ENCODE data around the gene GRSF1. TPM values are rescaled to one million over a fixed set of nuclear protein-coding genes. Genes with fewer than 3 reads are reported as not detected.

GRSF1 gene
- total RNA-seq, 1 experiment from 2014 or later, result 63.2 TPM

GRCh38 chr4:70868778-70869177 is 29.1 kb upstream of the GRSF1 start:
- CTCF ChIA-PET, result no interaction called here
- Histone ChIP-seq H3K9me3 (ENCODE audit: low read depth, low read length, poor library complexity, severe bottlenecking) (no peaks in the 10 kb centered on the region), H3K4me3 (ENCODE audit: low read depth, low read length, poor library complexity, severe bottlenecking) (no peak overlapping the region), H3K27me3 (replicated peaks; ENCODE audit: insufficient read depth, low read depth, low read length, poor library complexity) (no peaks in the 10 kb centered on the region), H3K27ac (ENCODE audit: low read depth, low read length, poor library complexity, severe bottlenecking) (no peak overlapping the region), H3K36me3 (ENCODE audit: insufficient read depth, low read length, poor library complexity, severe bottlenecking) (no peaks in the 10 kb centered on the region), H3K4me1 (ENCODE audit: insufficient read depth, low read length, poor library complexity, severe bottlenecking) (no peaks in the 10 kb centered on the region)
- DNase-seq (ENCODE audit: low spot score), result no peak
- POLR2A ChIA-PET (ENCODE audit: low non-redundant PET), result no interaction called here
- TF ChIP-seq EZH2 (IDR thresholded peaks at IDR 0.05; ENCODE audit: borderline replicate concordance, low read depth, low read length, poor library complexity, severe bottlenecking), result no peak
- TF ChIP-seq, protein P1, sequence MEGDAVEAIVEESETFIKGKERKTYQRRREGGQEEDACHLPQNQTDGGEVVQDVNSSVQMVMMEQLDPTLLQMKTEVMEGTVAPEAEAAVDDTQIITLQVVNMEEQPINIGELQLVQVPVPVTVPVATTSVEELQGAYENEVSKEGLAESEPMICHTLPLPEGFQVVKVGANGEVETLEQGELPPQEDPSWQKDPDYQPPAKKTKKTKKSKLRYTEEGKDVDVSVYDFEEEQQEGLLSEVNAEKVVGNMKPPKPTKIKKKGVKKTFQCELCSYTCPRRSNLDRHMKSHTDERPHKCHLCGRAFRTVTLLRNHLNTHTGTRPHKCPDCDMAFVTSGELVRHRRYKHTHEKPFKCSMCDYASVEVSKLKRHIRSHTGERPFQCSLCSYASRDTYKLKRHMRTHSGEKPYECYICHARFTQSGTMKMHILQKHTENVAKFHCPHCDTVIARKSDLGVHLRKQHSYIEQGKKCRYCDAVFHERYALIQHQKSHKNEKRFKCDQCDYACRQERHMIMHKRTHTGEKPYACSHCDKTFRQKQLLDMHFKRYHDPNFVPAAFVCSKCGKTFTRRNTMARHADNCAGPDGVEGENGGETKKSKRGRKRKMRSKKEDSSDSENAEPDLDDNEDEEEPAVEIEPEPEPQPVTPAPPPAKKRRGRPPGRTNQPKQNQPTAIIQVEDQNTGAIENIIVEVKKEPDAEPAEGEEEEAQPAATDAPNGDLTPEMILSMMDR (conservative IDR thresholded peaks at IDR 0.05; ENCODE audit: low read depth, low read length), result no peak
- BruUV-seq (replicated peaks), result no TSS peak
- intact Hi-C loops (cut with micrococcal nuclease; ENCODE audit: unreplicated experiment), result no loop called here

- no peaks in the 10 kb centered on the region for H3K27me3 ChIP-seq (replicated peaks; ENCODE audit: insufficient read depth, low read depth, low read length, poor library complexity)
- H3K9me3 ChIP-seq (ENCODE audit: low read depth, low read length, poor library complexity, severe bottlenecking), result no peaks in the 10 kb centered on the region
- ChIA-PET POLR2A (ENCODE audit: low non-redundant PET) (no interaction called here), CTCF (no interaction called here)
- H3K4me3 ChIP-seq (ENCODE audit: low read depth, low read length, poor library complexity, severe bottlenecking), result no peak overlapping the region
- TF ChIP-seq EZH2 (IDR thresholded peaks at IDR 0.05; ENCODE audit: borderline replicate concordance, low read depth, low read length, poor library complexity, severe bottlenecking), result no peak
- TF ChIP-seq, protein P1 (conservative IDR thresholded peaks at IDR 0.05; ENCODE audit: low read depth, low read length), result no peak
- no peaks in the 10 kb centered on the region for H3K4me1 ChIP-seq (ENCODE audit: insufficient read depth, low read length, poor library complexity, severe bottlenecking)
- no peak for DNase-seq (ENCODE audit: low spot score)
- no peak overlapping the region for H3K27ac ChIP-seq (ENCODE audit: low read depth, low read length, poor library complexity, severe bottlenecking)
- intact Hi-C loops (cut with micrococcal nuclease; ENCODE audit: unreplicated experiment), result no loop called here
- BruUV-seq (replicated peaks), result no TSS peak
- H3K36me3 ChIP-seq (ENCODE audit: insufficient read depth, low read length, poor library complexity, severe bottlenecking), result no peaks in the 10 kb centered on the region
Observed at GRCh38 chr4:70863099-70863790, 23.6 kb upstream of the GRSF1 start.

GRCh38 chr4:70859066-70859465 is 19.4 kb upstream of the GRSF1 start:
- Histone ChIP-seq H3K9me3 (ENCODE audit: low read depth, low read length, poor library complexity, severe bottlenecking) (no peaks in the 10 kb centered on the region), H3K27me3 (replicated peaks; ENCODE audit: insufficient read depth, low read depth, low read length, poor library complexity) (no peaks in the 10 kb centered on the region), H3K4me3 (ENCODE audit: low read depth, low read length, poor library complexity, severe bottlenecking) (no peak overlapping the region), H3K36me3 (ENCODE audit: insufficient read depth, low read length, poor library complexity, severe bottlenecking) (no peaks in the 10 kb centered on the region), H3K4me1 (ENCODE audit: insufficient read depth, low read length, poor library complexity, severe bottlenecking) (no peaks in the 10 kb centered on the region), H3K27ac (ENCODE audit: low read depth, low read length, poor library complexity, severe bottlenecking) (no peak overlapping the region)
- no TSS peak for BruUV-seq (replicated peaks)
- TF ChIP-seq, protein P1 (conservative IDR thresholded peaks at IDR 0.05; ENCODE audit: low read depth, low read length), result no peak
- no peak for TF ChIP-seq EZH2 (IDR thresholded peaks at IDR 0.05; ENCODE audit: borderline replicate concordance, low read depth, low read length, poor library complexity, severe bottlenecking)
- intact Hi-C loops (cut with micrococcal nuclease; ENCODE audit: unreplicated experiment), result no loop called here
- ChIA-PET POLR2A (ENCODE audit: low non-redundant PET) (no interaction called here), CTCF (no interaction called here)
- DNase-seq (ENCODE audit: low spot score), result no peak
